AG10803 (cell line): ENCODE results near the gene ARID3C.

ENCODE experiments used
- DNase-seq: peaks from one replicate; pipeline ENCODE4 v3.0.0; 2010; ENCODE audit warnings: low read depth
- H3K4me3 ChIP-seq: 2 replicates; pipeline ENCODE4 v1.5.1; 2011; ENCODE audit warnings: mild to moderate bottlenecking, low read length, control low read depth
- CTCF ChIP-seq: conservative IDR thresholded peaks from 2 replicates; pipeline ENCODE4 v1.5.1; 2011; ENCODE audit warnings: mild to moderate bottlenecking, low read length, control low read depth, inconsistent platforms

Gene ARID3C

GRCh38 chr9:34651876-34652601, 23.2 kb upstream of the ARID3C start, which contains the start of gene IL11RA:
Gene IL11RA (plus strand): TSS chr9:34652185. CDS start chr9:34655218, 3,033 bp downstream.
- peak within 1 kb of the TSS; percentile 69 for H3K4me3 ChIP-seq
- peak; percentile 94 for DNase-seq
- TF ChIP-seq CTCF: no peak

- no peak for TF ChIP-seq CTCF
- peak; percentile 36 for DNase-seq
- H3K4me3 ChIP-seq: peak overlapping the region; percentile 69
Measured at GRCh38 chr9:34651321-34651720, 22.5 kb upstream of the ARID3C start.

GRCh38 chr9:34650816-34651215, 21.9 kb upstream of the ARID3C start:
- H3K4me3 ChIP-seq: no peak overlapping the region
- no peak for TF ChIP-seq CTCF
- no peak for DNase-seq

GRCh38 chr9:34648673-34649072, 19.8 kb upstream of the ARID3C start:
- TF ChIP-seq CTCF: no peak
- no peak overlapping the region for H3K4me3 ChIP-seq
- DNase-seq: no peak

GRCh38 chr9:34647651-34648050, 18.8 kb upstream of the ARID3C start:
- TF ChIP-seq CTCF: no peak
- no peak for DNase-seq
- H3K4me3 ChIP-seq: peak overlapping the region; percentile 88

- no peak for DNase-seq
- H3K4me3 ChIP-seq: peak overlapping the region; percentile 88
- no peak for TF ChIP-seq CTCF
Measured at GRCh38 chr9:34647084-34647403, 18.2 kb upstream of the ARID3C start.

- TF ChIP-seq CTCF: peak; percentile 61
- peak within 1 kb of the TSS; percentile 88 for H3K4me3 ChIP-seq
- DNase-seq: peak; percentile 81
Measured at GRCh38 chr9:34646211-34647083, 17.6 kb upstream of the ARID3C start, which contains the start of gene GALT. Gene GALT (plus strand): TSS chr9:34646675. CDS start chr9:34646705, 30 bp downstream.
